Mesothelial cell of epicardium (in vitro differentiated cells): ENCODE results near the gene GPAM. TPM values are rescaled to one million over a fixed set of nuclear protein-coding genes. Genes with fewer than 3 reads are reported as not detected.
A peak's percentile ranks its signal among the peaks of the same experiment; 100 is the strongest.

ENCODE experiments used
- DNase-seq, 2 experiments: peaks; one replicate each; pipeline ENCODE4 v3.0.0; 2021; ENCODE audit warnings: low spot score in 2 of 2; ENCODE audit not compliant: unreplicated experiment in 2 of 2
- H3K27ac Mint-ChIP-seq: 2 replicates; pipeline ENCODE4 v1.8.0; 2021; ENCODE audit warnings: mixed read lengths
- H3K27me3 Mint-ChIP-seq: 2 replicates; pipeline ENCODE4 v1.8.0; 2021; ENCODE audit warnings: low read depth, mixed read lengths
- H3K36me3 Mint-ChIP-seq: 2 replicates; pipeline ENCODE4 v1.8.0; 2021; ENCODE audit warnings: mixed read lengths
- H3K4me1 Mint-ChIP-seq: 2 replicates; pipeline ENCODE4 v1.8.0; 2021; ENCODE audit warnings: mixed read lengths
- H3K4me3 Mint-ChIP-seq: 2 replicates; pipeline ENCODE4 v1.8.0; 2021; ENCODE audit warnings: mild to moderate bottlenecking, moderate library complexity, mixed read lengths
- H3K9me3 Mint-ChIP-seq: 2 replicates; pipeline ENCODE4 v1.8.0; 2021; ENCODE audit warnings: mixed read lengths
- total RNA-seq: library from RNA; stranded (reverse); gene quantifications from 3 replicates; pipeline ENCODE4 v1.2.1, GENCODE V29; 2021
- TF ChIP-seq, protein P1 (sequence below): fragments of 200-600 bp; sonication (generic); IDR thresholded peaks from one replicate; pipeline ENCODE4 v1.5.0; 2021; ENCODE audit warnings: antibody characterized with exemption; ENCODE audit not compliant: unreplicated experiment

GPAM gene
- total RNA-seq, 1 donor from 2014 or later, result 14.4 TPM

DNA sequence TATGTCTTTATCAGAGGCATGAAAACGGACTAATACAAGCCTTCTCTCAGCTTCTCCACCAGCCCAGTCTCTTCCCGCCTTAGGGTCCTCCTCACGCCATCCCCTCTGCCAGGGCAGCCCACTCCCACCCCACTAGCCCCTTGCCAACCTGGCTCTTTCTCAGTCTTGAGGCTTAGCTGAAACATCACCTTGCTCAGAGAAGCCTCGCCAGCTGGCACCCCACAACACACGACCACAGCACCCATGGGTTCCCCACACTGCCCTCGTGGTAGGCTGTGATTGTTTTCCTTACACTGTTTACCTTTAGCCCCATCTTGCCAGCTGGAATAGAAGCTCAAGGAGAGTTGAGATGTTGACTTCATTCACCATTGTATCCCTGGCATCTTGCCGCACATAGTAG lies 44.4 kb downstream of the GPAM start:
- TF ChIP-seq, protein P1, sequence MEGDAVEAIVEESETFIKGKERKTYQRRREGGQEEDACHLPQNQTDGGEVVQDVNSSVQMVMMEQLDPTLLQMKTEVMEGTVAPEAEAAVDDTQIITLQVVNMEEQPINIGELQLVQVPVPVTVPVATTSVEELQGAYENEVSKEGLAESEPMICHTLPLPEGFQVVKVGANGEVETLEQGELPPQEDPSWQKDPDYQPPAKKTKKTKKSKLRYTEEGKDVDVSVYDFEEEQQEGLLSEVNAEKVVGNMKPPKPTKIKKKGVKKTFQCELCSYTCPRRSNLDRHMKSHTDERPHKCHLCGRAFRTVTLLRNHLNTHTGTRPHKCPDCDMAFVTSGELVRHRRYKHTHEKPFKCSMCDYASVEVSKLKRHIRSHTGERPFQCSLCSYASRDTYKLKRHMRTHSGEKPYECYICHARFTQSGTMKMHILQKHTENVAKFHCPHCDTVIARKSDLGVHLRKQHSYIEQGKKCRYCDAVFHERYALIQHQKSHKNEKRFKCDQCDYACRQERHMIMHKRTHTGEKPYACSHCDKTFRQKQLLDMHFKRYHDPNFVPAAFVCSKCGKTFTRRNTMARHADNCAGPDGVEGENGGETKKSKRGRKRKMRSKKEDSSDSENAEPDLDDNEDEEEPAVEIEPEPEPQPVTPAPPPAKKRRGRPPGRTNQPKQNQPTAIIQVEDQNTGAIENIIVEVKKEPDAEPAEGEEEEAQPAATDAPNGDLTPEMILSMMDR, result no peak
- peaks cover 42% of the 10 kb centered on the region for H3K27me3 Mint-ChIP-seq
- H3K4me1 Mint-ChIP-seq, result no peaks in the 10 kb centered on the region
- H3K36me3 Mint-ChIP-seq, result no peaks in the 10 kb centered on the region
- no peak overlapping the region for H3K27ac Mint-ChIP-seq
- H3K9me3 Mint-ChIP-seq, result no peaks in the 10 kb centered on the region
- DNase-seq, result no peak
- no peak overlapping the region for H3K4me3 Mint-ChIP-seq

DNA sequence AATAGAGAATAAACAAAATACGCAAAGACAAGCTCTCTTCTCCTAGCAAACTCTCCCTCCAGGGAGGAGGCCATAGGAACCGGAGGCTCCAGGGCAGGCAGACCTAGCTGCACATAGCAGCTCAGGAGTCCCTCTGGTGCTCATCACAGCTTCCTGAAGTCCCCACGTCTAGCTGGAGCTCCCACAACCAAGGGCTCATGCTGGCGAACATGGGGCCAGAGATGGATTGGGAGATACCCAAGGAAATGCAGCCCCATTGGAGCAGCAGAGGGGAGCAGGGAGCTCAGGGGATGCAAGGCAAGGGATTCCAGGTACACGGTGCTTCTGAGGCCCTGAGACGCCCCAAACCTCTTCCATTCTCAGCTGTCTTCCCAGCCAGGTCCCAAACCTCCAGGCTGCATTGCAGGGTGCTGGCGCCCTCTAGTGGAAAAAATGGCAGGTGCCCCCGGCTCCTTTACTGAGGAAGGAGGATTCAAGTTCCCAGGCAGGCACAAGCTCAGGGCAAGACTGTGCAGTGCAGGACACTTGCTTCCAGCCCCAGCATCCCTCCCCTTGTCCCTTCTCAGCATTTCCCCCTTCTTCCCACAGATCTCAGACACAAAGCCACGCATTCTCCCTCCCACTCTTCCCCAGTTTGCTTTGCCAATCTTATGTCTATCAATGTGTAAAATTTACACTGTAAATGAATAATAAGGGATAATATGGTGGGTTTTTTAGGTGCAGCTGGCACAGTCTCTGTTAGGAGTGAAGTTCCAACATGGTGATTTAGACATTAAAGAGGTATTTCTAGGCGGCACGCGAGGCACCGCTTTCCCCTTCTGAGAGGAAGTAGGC lies 46.2 kb downstream of the GPAM start:
- no peaks in the 10 kb centered on the region for H3K36me3 Mint-ChIP-seq
- H3K9me3 Mint-ChIP-seq, result no peaks in the 10 kb centered on the region
- H3K4me1 Mint-ChIP-seq, result no peaks in the 10 kb centered on the region
- peaks cover 47% of the 10 kb centered on the region for H3K27me3 Mint-ChIP-seq
- TF ChIP-seq, protein P1, result peak; percentile 89
- peak; percentile 62 to 94 for DNase-seq
- H3K27ac Mint-ChIP-seq, result no peak overlapping the region
- H3K4me3 Mint-ChIP-seq, result no peak overlapping the region

DNA sequence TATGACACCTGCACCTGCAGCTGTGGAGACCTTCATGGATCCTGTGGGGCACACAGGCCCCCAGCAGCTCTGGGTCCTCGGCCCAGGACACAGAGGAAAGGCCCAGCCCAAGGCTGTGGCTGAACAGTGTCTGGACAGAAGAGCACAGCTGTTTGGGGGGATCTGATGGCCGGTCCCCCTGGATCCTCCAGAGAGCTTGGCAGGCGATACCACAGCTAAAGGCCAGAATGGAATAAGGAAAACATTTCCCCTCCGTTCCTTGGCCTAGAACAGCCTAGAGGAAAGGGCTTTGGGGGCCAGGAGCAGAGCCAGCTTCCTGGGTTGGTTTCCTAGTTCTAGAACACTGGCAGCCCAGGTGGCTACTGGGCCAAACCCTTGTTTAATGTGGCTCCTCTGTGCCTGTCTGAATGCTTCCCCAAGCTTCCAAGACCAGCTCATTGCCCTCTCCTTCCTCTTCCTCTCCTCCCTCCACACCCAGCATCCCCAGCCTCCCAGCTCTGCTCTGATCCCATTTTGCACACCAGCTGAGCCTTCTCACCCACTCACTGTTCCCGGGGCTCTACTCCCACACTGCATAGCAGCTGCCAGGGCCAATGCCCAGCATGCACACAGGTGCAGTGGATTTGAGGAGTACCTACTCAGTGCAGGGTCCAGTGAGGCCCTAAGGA lies 46.9 kb downstream of the GPAM start:
- Mint-ChIP-seq H3K36me3 (no peaks in the 10 kb centered on the region), H3K27ac (no peak overlapping the region), H3K4me1 (peaks cover 2% of the 10 kb centered on the region), H3K27me3 (peaks cover 47% of the 10 kb centered on the region), H3K4me3 (no peak overlapping the region), H3K9me3 (no peaks in the 10 kb centered on the region)
- no peak for DNase-seq
- TF ChIP-seq, protein P1, result no peak

DNA sequence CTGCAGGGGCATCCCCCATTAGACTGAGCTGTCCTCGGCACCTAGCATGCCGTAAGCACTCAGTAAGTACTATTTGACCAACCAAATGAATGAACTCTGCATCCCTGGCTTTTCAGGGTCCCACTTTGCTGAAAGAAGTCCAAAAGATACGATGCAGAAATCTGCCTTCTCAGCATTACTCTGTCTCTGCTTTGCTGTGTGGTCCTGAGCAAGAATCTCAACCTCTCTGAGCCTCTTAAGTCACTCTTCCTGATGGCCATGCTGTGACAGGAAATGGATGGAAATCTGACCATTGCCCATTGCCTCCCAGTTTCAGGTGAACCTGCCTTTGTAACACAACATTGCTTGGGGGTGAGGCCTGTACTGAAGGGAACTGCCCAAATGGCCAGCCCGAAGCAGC lies 48.0 kb downstream of the GPAM start:
- Mint-ChIP-seq H3K4me1 (peaks cover 2% of the 10 kb centered on the region), H3K4me3 (no peak overlapping the region), H3K27ac (no peak overlapping the region), H3K36me3 (no peaks in the 10 kb centered on the region), H3K9me3 (no peaks in the 10 kb centered on the region), H3K27me3 (peaks cover 47% of the 10 kb centered on the region)
- TF ChIP-seq, protein P1, result no peak
- no peak for DNase-seq

DNA sequence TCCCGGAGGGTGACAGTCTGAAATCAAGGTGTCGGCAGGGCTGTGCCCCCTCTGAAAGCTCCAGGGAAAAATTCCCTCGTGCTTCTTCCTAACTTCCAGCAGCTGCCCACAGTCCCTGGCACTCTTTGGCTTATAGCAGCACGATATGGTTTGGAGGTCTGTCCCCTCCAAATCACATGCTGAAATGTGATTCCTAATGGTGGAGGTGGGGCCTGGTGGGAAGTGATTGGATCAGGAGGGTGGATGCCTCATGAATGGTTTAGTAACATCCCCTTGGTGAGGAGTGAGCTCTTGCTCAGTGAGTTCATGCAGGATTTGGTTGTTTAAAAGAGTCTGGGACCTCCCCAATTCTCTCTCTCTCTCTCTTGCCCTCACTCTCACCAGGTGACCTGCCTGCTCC lies 51.1 kb downstream of the GPAM start:
- TF ChIP-seq, protein P1, result no peak
- no peak overlapping the region for H3K27ac Mint-ChIP-seq
- no peak for DNase-seq
- no peak overlapping the region for H3K4me3 Mint-ChIP-seq
- peaks cover 33% of the 10 kb centered on the region for H3K27me3 Mint-ChIP-seq
- peaks cover 2% of the 10 kb centered on the region for H3K4me1 Mint-ChIP-seq
- no peaks in the 10 kb centered on the region for H3K9me3 Mint-ChIP-seq
- H3K36me3 Mint-ChIP-seq, result no peaks in the 10 kb centered on the region
